SU-DHL-6 (cell line): Measurements from ENCODE around the gene STK11.

Experiments
- H2AFZ ChIP-seq: fragments of 200-600 bp; sonication (generic); 2 replicates; pipeline ENCODE4 v1.6.1; 2014; ENCODE audit warnings: low read depth, mild to moderate bottlenecking, moderate library complexity, mixed read lengths, antibody characterized with exemption, low read length; ENCODE audit not compliant: severe bottlenecking
- H3F3A ChIP-seq: fragments of 200-600 bp; shearing (Covaris generic); 2 replicates; pipeline ENCODE4 v1.6.0; 2016; ENCODE audit warnings: antibody characterized with exemption, mild to moderate bottlenecking; ENCODE audit not compliant: insufficient read depth
- H3K27ac ChIP-seq: fragments of 200-600 bp; sonication (generic); 2 replicates; pipeline ENCODE4 v1.5.1; 2016; ENCODE audit warnings: low read depth, mild to moderate bottlenecking, low read length, moderate library complexity, mixed read lengths
- H3K27me3 ChIP-seq: fragments of 200-600 bp; sonication (generic), shearing (Covaris generic); 2 replicates; pipeline ENCODE4 v1.6.0; 2014; ENCODE audit warnings: mild to moderate bottlenecking, low read length
- H3K36me3 ChIP-seq: fragments of 200-600 bp; sonication (generic); 2 replicates; pipeline ENCODE4 v1.6.1; 2014; ENCODE audit warnings: mild to moderate bottlenecking, low read length, mixed read lengths
- H3K4me2 ChIP-seq: fragments of 300-600, 200-600 bp; shearing (Covaris generic), sonication (generic); 2 replicates; pipeline ENCODE4 v1.6.0; 2014; ENCODE audit warnings: low read length, low read depth, mild to moderate bottlenecking; ENCODE audit not compliant: poor library complexity, severe bottlenecking
- H3K4me3 ChIP-seq: fragments of 200-600 bp; sonication (generic); 2 replicates; pipeline ENCODE4 v1.5.1; 2014; ENCODE audit warnings: antibody characterized with exemption, low read length, mild to moderate bottlenecking, mixed read lengths; ENCODE audit not compliant: insufficient read depth, poor library complexity, severe bottlenecking
- H3K79me2 ChIP-seq: fragments of 200-600 bp; sonication (generic); 2 replicates; pipeline ENCODE4 v1.6.1; 2014; ENCODE audit warnings: mild to moderate bottlenecking, low read length, moderate library complexity; ENCODE audit not compliant: insufficient read depth
- H3K9ac ChIP-seq: fragments of 200-600 bp; sonication (generic); 2 replicates; pipeline ENCODE4 v1.7.0; 2014; ENCODE audit warnings: mild to moderate bottlenecking, low read length
- H3K9me2 ChIP-seq: fragments of 200-600 bp; sonication (generic); replicated peaks from 2 replicates; pipeline ENCODE4 v1.6.1; 2014; ENCODE audit warnings: low read length; ENCODE audit not compliant: insufficient read depth
- H3K9me3 ChIP-seq: fragments of 200-600 bp; sonication (generic); 2 replicates; pipeline ENCODE4 v1.6.1; 2014; ENCODE audit warnings: low read length, mixed read lengths; ENCODE audit not compliant: insufficient read depth
- H4K20me1 ChIP-seq: fragments of 200-600 bp; sonication (generic); 2 replicates; pipeline ENCODE4 v1.6.1; 2014; ENCODE audit warnings: low read depth, mild to moderate bottlenecking, antibody characterized with exemption, low read length, moderate library complexity, mixed read lengths
- EZH2phosphoT487 ChIP-seq: fragments of 200-600 bp; sonication (generic), shearing (Covaris generic); conservative IDR thresholded peaks from 2 replicates; pipeline ENCODE4 v1.6.1; 2018; ENCODE audit warnings: mild to moderate bottlenecking, antibody characterized with exemption, low read length, moderate library complexity, mixed read lengths
- TF ChIP-seq, protein P1 (sequence below): fragments of 200-600 bp; sonication (generic); IDR thresholded peaks from one replicate; pipeline ENCODE4 v1.5.1; 2017; ENCODE audit warnings: antibody characterized with exemption, mild to moderate bottlenecking, low read length, moderate library complexity; ENCODE audit not compliant: insufficient read depth, poor library complexity, severe bottlenecking

STK11 gene

DNA sequence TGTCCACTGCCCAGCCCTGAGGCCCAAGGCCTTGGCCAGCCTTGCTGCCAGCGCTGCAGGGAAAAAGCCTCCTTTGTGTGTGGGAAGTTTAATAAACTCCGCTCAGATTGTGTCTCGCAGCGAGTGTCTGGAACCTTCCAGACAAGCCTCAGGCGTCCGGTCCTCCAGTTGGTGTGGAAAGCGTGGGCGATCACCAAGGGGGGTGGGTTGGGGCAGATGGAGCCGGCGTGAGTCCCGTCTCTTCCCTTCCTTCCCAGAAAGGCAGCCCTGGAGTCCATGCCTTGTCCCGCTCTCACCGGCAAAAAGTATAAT lies 4.6 kb downstream of the STK11 start:
- no peaks in the 10 kb centered on the region for H3K27me3 ChIP-seq
- H2AFZ ChIP-seq = no peak overlapping the region
- H3K79me2 ChIP-seq = peaks cover 66% of the 10 kb centered on the region
- H3K4me2 ChIP-seq = no peak overlapping the region
- H4K20me1 ChIP-seq = no peaks in the 10 kb centered on the region
- no peaks in the 10 kb centered on the region for H3K9me3 ChIP-seq
- H3K4me3 ChIP-seq = no peak overlapping the region
- TF ChIP-seq EZH2phosphoT487 = no peak
- TF ChIP-seq, protein P1, sequence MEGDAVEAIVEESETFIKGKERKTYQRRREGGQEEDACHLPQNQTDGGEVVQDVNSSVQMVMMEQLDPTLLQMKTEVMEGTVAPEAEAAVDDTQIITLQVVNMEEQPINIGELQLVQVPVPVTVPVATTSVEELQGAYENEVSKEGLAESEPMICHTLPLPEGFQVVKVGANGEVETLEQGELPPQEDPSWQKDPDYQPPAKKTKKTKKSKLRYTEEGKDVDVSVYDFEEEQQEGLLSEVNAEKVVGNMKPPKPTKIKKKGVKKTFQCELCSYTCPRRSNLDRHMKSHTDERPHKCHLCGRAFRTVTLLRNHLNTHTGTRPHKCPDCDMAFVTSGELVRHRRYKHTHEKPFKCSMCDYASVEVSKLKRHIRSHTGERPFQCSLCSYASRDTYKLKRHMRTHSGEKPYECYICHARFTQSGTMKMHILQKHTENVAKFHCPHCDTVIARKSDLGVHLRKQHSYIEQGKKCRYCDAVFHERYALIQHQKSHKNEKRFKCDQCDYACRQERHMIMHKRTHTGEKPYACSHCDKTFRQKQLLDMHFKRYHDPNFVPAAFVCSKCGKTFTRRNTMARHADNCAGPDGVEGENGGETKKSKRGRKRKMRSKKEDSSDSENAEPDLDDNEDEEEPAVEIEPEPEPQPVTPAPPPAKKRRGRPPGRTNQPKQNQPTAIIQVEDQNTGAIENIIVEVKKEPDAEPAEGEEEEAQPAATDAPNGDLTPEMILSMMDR = no peak
- no peak overlapping the region for H3K27ac ChIP-seq
- H3F3A ChIP-seq = peaks cover 5% of the 10 kb centered on the region; the same call in 1 of the 2 replicates
- no peaks in the 10 kb centered on the region for H3K36me3 ChIP-seq
- no peaks in the 10 kb centered on the region for H3K9me2 ChIP-seq
- H3K9ac ChIP-seq = no peak overlapping the region

DNA sequence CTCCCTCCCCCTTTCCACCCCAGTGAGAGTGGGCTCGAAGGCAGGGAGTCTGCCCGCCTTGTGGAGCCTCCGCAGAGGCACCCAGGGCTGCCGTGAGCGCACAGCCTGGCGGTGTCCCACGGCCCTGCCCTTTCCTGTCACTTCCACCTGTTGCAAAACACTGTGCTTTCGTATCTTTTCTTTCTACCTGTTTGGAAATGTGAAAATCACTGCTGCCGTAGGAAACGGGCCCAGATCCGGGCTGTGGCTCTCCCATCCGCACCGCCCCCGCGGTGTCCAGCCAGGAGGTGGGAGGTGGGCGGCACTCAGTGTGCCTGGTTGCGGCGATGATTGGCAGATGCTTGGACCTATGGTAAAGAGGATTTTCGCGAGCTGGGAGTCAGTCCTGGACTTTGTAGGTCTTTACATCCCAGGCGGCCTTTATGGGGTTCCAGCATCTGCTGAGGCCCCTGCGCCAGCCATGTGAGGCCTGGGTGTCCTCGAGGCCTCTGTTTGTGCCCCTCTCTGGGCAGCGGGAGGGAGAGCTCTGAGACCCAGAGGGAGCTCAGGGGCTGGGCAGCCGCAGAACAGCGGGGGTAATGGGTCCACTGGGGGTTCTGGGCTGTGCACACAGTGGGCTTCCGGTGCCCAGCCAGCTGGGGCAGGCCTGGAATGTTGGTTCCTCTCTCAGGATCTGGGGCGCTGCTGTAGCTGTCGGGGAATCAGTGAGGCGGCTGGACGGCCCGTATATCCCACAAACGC lies 6.1 kb downstream of the STK11 start:
- Histone ChIP-seq H3K79me2 (peaks cover 65% of the 10 kb centered on the region), H3K9me2 (no peaks in the 10 kb centered on the region), H3K9me3 (no peaks in the 10 kb centered on the region), H3K36me3 (no peaks in the 10 kb centered on the region), H2AFZ (no peak overlapping the region), H4K20me1 (no peaks in the 10 kb centered on the region), H3K27me3 (no peaks in the 10 kb centered on the region), H3K4me3 (no peak overlapping the region), H3K9ac (no peak overlapping the region), H3F3A (peaks cover 5% of the 10 kb centered on the region; the same call in 1 of the 2 replicates), H3K4me2 (no peak overlapping the region), H3K27ac (no peak overlapping the region)
- no peak for TF ChIP-seq EZH2phosphoT487
- TF ChIP-seq, protein P1 = no peak

DNA sequence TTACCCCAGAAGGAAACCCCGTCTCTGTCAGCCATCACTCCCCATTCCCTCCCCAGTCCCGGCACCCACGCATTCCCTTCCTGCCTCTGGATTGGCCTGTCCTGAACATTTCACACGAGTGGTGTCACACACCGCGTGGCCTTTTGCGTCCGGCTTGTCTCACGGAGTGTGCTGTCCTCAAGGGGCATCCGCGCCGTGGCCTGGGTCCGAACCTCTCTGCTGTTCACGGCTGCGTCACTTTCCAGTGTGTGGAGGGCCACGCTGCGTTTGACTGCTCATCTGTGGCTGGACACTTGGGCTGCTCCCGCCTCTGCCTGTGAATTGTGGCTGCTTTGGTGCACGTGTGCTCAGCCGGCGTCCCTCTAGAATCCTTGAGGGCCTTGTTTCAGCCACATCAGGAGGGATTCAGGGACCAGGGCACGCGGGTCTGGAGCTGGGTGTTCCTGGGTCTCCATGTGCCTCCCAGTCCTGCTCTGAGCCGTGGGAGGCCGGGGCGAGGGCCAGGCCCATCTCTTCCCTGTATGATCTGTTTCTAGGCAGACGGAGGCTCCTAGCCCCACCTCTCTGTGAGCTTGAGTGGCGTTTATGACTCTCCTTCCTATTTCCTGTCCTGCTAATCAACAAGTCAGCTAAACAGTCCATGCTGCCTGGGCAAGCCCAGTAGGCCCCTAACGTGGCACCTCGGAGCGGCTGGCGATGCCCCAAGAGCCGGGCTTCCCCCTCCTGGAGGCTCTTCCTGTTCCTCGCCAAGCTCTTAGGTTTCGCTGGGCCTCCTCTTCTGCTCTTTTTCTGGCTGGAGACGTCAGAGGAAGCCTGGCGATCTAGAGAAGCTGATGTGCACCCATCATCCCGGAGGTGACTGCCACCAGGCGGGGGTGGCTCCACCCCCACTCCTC lies 8.1 kb downstream of the STK11 start:
- no peak overlapping the region for H2AFZ ChIP-seq
- TF ChIP-seq, protein P1 = no peak
- no peak for TF ChIP-seq EZH2phosphoT487
- H3K27ac ChIP-seq = no peak overlapping the region
- H3K79me2 ChIP-seq = peaks cover 45% of the 10 kb centered on the region
- H4K20me1 ChIP-seq = no peaks in the 10 kb centered on the region
- no peaks in the 10 kb centered on the region for H3K27me3 ChIP-seq
- H3K9me3 ChIP-seq = no peaks in the 10 kb centered on the region
- no peak overlapping the region for H3K4me2 ChIP-seq
- no peak overlapping the region for H3K4me3 ChIP-seq
- no peaks in the 10 kb centered on the region for H3K36me3 ChIP-seq
- H3F3A ChIP-seq = no peaks in the 10 kb centered on the region
- no peak overlapping the region for H3K9ac ChIP-seq
- H3K9me2 ChIP-seq = no peaks in the 10 kb centered on the region
